ENCODE measurements around the gene RFX3. TPM values are rescaled to one million over a fixed set of nuclear protein-coding genes. Genes with fewer than 3 reads are reported as not detected.

Gene RFX3
- total and polyA plus RNA-seq, 4 donors = 0.30 to 4.6 (median 1.5) TPM

- H3K27ac ChIP-seq (ENCODE audit: low read depth in 1 of 2, low read length in 2 of 2) = no peak overlapping the region
- DNase-seq (ENCODE audit: low spot score) = no peak
- H3K27me3 ChIP-seq (ENCODE audit: control insufficient read depth in 4 of 4, insufficient read depth in 4 of 4, low read length in 3 of 4) = no peaks in the 10 kb centered on the region
- H3K36me3 ChIP-seq (ENCODE audit: control insufficient read depth in 4 of 4, insufficient read depth in 3 of 4, low read depth in 1 of 4, low read length in 3 of 4) = no peaks in the 10 kb centered on the region
- H3K4me1 ChIP-seq (ENCODE audit: control insufficient read depth in 4 of 4, insufficient read depth in 4 of 4, low read length in 3 of 4) = no peaks in the 10 kb centered on the region
- WGBS = 80% methylated on average over 3 of the region's 3 CpGs
- no peak overlapping the region for H3K9ac ChIP-seq (ENCODE audit: low read depth in 1 of 2, low read length in 2 of 2)
- H3K9me3 ChIP-seq (ENCODE audit: control insufficient read depth in 4 of 4, low read length in 3 of 4) = no peaks in the 10 kb centered on the region
- no peak overlapping the region for H3K4me3 ChIP-seq (ENCODE audit: low read depth in 1 of 3, low read length in 3 of 3)
- no peak for TF ChIP-seq CTCF (IDR thresholded peaks at IDR 0.05; ENCODE audit: low read depth, low read length, missing input control)
- no peak for TF ChIP-seq GABPA (IDR thresholded peaks at IDR 0.05 in 1 of 2, conservative IDR thresholded peaks at IDR 0.05 in 1 of 2)
- TF ChIP-seq RXRA (IDR thresholded peaks at IDR 0.05) = no peak
Observed at GRCh38 chr9:3336951-3337350, 188.8 kb downstream of the RFX3 start.

GRCh38 chr9:3332802-3333201 is 193.0 kb downstream of the RFX3 start:
- H3K9ac ChIP-seq (ENCODE audit: low read depth in 1 of 2, low read length in 2 of 2) = no peak overlapping the region
- no peaks in the 10 kb centered on the region for H3K36me3 ChIP-seq (ENCODE audit: control insufficient read depth in 4 of 4, insufficient read depth in 3 of 4, low read depth in 1 of 4, low read length in 3 of 4)
- H3K9me3 ChIP-seq (ENCODE audit: control insufficient read depth in 4 of 4, low read length in 3 of 4) = no peaks in the 10 kb centered on the region
- 86% methylated on average over 2 of the region's 2 CpGs for WGBS
- no peaks in the 10 kb centered on the region for H3K27me3 ChIP-seq (ENCODE audit: control insufficient read depth in 4 of 4, insufficient read depth in 4 of 4, low read length in 3 of 4)
- no peak for DNase-seq (ENCODE audit: low spot score)
- H3K4me3 ChIP-seq (ENCODE audit: low read depth in 1 of 3, low read length in 3 of 3) = no peak overlapping the region
- no peak overlapping the region for H3K27ac ChIP-seq (ENCODE audit: low read depth in 1 of 2, low read length in 2 of 2)
- H3K4me1 ChIP-seq (ENCODE audit: control insufficient read depth in 4 of 4, insufficient read depth in 4 of 4, low read length in 3 of 4) = no peaks in the 10 kb centered on the region
- TF ChIP-seq CTCF (IDR thresholded peaks at IDR 0.05; ENCODE audit: low read depth, low read length, missing input control) = no peak
- TF ChIP-seq NR2F2 (IDR thresholded peaks at IDR 0.05) = peak; percentile 18

GRCh38 chr9:3331801-3332200 is 194.0 kb downstream of the RFX3 start:
- no peaks in the 10 kb centered on the region for H3K4me1 ChIP-seq (ENCODE audit: control insufficient read depth in 4 of 4, insufficient read depth in 4 of 4, low read length in 3 of 4)
- TF ChIP-seq ATF3 (IDR thresholded peaks at IDR 0.05) (no peak), HNF4G (IDR thresholded peaks at IDR 0.05) (no peak), RAD21 (IDR thresholded peaks at IDR 0.05) (peak; percentile 69 to 75), ZBTB33 (IDR thresholded peaks at IDR 0.05) (no peak), TAF1 (conservative IDR thresholded peaks at IDR 0.05) (no peak), CTCF (IDR thresholded peaks at IDR 0.05; ENCODE audit: low read depth, low read length, missing input control) (peak; percentile 31)
- TF ChIP-seq, protein P1, sequence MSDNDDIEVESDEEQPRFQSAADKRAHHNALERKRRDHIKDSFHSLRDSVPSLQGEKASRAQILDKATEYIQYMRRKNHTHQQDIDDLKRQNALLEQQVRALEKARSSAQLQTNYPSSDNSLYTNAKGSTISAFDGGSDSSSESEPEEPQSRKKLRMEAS (IDR thresholded peaks at IDR 0.05) = no peak
- no peak for DNase-seq (ENCODE audit: low spot score)
- H3K4me3 ChIP-seq (ENCODE audit: low read depth in 1 of 3, low read length in 3 of 3) = no peak overlapping the region
- H3K36me3 ChIP-seq (ENCODE audit: control insufficient read depth in 4 of 4, insufficient read depth in 3 of 4, low read depth in 1 of 4, low read length in 3 of 4) = no peaks in the 10 kb centered on the region
- H3K9me3 ChIP-seq (ENCODE audit: control insufficient read depth in 4 of 4, low read length in 3 of 4) = no peaks in the 10 kb centered on the region
- H3K27me3 ChIP-seq (ENCODE audit: control insufficient read depth in 4 of 4, insufficient read depth in 4 of 4, low read length in 3 of 4) = no peaks in the 10 kb centered on the region
- 60% methylated on average over 2 of the region's 2 CpGs for WGBS
- no peak overlapping the region for H3K9ac ChIP-seq (ENCODE audit: low read depth in 1 of 2, low read length in 2 of 2)
- no peak overlapping the region for H3K27ac ChIP-seq (ENCODE audit: low read depth in 1 of 2, low read length in 2 of 2)

All from liver (tissue), 9 donors.